Measurements from ENCODE around the gene CD8B.

Gene CD8B

DNA sequence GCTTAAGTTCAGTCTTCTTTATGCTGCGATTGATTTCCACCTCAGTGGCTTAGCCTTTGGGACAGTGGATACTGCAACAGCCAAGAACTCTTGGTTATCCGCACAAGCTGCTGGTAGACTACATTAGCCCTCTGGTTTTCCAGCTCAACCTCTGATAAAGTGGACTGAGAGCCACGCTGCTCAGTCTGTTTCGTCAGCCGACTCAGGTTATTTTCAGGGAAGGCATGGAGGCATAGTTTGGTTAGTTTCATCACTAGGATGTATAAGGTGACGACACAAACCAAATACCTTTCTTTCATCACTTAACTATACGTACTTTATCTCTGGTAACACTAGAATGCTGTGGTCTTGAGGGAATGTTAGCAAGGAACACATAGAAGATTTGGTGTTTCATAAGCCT is 85.2 kb downstream of the CD8B start:
- in situ Hi-C loops (cut with HindIII; ENCODE audit: low sequenced_read_pairs), result no loop called here
- H3K4me3 ChIP-seq (ENCODE audit: low read depth, low read length), result no peak overlapping the region
- no peak for DNase-seq (ENCODE audit: low read depth)
- TF ChIP-seq, protein P1, sequence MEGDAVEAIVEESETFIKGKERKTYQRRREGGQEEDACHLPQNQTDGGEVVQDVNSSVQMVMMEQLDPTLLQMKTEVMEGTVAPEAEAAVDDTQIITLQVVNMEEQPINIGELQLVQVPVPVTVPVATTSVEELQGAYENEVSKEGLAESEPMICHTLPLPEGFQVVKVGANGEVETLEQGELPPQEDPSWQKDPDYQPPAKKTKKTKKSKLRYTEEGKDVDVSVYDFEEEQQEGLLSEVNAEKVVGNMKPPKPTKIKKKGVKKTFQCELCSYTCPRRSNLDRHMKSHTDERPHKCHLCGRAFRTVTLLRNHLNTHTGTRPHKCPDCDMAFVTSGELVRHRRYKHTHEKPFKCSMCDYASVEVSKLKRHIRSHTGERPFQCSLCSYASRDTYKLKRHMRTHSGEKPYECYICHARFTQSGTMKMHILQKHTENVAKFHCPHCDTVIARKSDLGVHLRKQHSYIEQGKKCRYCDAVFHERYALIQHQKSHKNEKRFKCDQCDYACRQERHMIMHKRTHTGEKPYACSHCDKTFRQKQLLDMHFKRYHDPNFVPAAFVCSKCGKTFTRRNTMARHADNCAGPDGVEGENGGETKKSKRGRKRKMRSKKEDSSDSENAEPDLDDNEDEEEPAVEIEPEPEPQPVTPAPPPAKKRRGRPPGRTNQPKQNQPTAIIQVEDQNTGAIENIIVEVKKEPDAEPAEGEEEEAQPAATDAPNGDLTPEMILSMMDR (IDR thresholded peaks at IDR 0.05; ENCODE audit: low read depth, low read length, missing control alignments), result no peak

DNA sequence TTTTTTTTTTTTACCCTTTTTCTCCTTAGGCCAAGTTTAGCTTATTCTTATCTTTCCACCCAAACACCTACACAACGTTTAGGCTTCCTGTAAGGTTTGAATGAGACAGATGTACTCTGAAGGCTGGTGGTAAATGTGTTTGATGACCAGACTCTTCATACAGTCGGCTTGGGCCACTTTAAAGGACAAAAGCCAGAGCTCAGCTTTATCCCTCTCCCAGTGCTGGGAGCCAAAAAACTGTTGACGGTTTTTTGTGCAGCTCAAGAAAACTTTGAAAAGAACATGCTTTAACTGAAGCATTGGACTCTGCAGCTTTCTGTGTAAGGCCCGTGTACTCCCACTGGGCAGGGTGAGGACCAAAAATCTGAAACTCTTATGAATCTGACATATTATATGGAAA is 86.3 kb downstream of the CD8B start:
- in situ Hi-C loops (cut with HindIII; ENCODE audit: low sequenced_read_pairs), result no loop called here
- TF ChIP-seq, protein P1 (IDR thresholded peaks at IDR 0.05; ENCODE audit: low read depth, low read length, missing control alignments), result no peak
- H3K4me3 ChIP-seq (ENCODE audit: low read depth, low read length), result no peak overlapping the region
- no peak for DNase-seq (ENCODE audit: low read depth)

DNA sequence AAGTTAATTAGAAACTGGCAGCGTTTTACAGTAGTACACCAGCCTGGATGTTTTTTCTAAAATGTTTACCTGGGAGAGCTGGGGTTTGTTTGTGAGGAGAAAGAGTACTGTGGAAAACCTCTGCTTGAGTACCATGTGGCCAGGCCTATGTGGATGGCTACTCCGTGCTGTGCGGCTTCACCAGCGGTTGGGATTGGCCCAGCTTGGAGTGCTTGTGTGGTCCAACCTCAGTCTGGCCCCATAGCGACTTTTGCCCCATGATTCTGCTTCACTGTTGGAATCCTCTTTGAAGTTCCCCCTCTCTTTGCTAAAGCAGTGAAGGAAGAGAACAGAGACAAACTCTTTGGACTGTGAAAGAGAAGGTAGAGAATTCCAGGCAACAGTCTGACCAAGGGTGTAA is 86.8 kb downstream of the CD8B start:
- TF ChIP-seq, protein P1 (IDR thresholded peaks at IDR 0.05; ENCODE audit: low read depth, low read length, missing control alignments), result no peak
- no peak overlapping the region for H3K4me3 ChIP-seq (ENCODE audit: low read depth, low read length)
- no peak for DNase-seq (ENCODE audit: low read depth)
- in situ Hi-C loops (cut with HindIII; ENCODE audit: low sequenced_read_pairs), result no loop called here

DNA sequence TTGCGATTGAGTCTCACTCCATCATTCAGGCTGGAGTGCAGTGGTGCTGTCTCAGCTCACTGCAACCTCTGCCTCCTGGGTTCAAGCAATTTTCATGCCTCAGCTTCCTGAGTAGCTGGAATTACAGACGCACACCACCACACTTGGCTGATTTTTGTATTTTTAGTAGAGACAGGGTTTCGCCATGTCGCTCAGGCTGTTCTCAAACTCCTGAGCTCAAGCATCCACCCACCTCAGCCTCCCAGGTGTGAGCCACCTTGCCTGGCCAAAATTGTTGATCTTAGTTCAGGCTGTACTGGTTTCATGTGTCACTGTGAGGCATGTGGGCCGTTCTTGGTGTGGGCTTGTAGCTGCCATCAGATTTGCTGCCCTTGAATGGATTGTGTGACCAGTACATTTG is 89.1 kb downstream of the CD8B start:
- DNase-seq (ENCODE audit: low read depth), result no peak
- TF ChIP-seq, protein P1 (IDR thresholded peaks at IDR 0.05; ENCODE audit: low read depth, low read length, missing control alignments), result no peak
- H3K4me3 ChIP-seq (ENCODE audit: low read depth, low read length), result no peak overlapping the region
- in situ Hi-C loops (cut with HindIII; ENCODE audit: low sequenced_read_pairs), result no loop called here

DNA sequence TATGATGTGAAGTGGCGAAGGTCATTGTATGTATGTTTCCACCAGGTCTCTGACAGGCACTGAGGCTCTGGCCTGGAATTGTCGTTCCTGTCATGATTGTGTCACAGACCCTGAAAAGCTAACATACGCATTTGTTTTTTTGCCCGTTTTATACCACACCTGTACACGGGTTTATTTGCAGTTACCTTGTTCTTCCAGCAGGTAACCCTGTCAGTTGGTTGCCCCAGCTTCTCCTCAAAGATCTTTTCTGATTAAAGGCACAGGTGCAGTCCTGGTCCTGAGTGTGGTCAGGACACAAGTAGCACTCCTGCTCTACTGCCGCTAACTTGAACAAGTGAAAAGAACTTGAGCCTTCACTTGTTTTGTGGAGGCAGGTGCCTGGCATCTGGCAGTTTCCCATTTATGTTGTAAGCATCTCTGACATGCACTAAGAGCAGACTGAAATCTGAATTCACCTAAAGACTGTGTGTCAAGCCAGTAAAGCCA is 90.8 kb downstream of the CD8B start:
- TF ChIP-seq, protein P1 (IDR thresholded peaks at IDR 0.05; ENCODE audit: low read depth, low read length, missing control alignments), result no peak
- DNase-seq (ENCODE audit: low read depth), result no peak
- H3K4me3 ChIP-seq (ENCODE audit: low read depth, low read length), result no peak overlapping the region
- in situ Hi-C loops (cut with HindIII; ENCODE audit: low sequenced_read_pairs), result no loop called here

DNA sequence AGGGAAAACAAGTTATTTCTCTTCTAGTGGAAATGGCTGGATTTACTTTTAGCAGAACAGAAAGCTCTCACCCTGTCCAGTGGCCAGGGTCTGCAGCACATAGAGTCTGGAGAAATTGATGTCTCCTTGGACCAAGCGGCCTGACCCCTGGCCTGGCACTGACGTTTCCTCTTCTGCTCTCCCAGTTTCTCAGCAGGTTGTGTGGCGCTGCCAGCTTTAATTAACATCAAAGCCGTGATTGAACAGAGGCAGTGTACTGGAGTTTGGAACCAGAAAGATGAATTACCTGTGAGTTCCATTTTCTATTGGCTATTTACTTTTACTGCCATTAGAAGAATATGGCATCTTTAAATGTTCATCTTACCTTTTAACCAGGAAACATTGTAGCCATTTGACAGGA is 91.8 kb downstream of the CD8B start:
- no peak overlapping the region for H3K4me3 ChIP-seq (ENCODE audit: low read depth, low read length)
- TF ChIP-seq, protein P1 (IDR thresholded peaks at IDR 0.05; ENCODE audit: low read depth, low read length, missing control alignments), result no peak
- in situ Hi-C loops (cut with HindIII; ENCODE audit: low sequenced_read_pairs), result no loop called here
- DNase-seq (ENCODE audit: low read depth), result no peak
